Measurements from ENCODE around the gene ATF6B.

ATF6B gene

DNA sequence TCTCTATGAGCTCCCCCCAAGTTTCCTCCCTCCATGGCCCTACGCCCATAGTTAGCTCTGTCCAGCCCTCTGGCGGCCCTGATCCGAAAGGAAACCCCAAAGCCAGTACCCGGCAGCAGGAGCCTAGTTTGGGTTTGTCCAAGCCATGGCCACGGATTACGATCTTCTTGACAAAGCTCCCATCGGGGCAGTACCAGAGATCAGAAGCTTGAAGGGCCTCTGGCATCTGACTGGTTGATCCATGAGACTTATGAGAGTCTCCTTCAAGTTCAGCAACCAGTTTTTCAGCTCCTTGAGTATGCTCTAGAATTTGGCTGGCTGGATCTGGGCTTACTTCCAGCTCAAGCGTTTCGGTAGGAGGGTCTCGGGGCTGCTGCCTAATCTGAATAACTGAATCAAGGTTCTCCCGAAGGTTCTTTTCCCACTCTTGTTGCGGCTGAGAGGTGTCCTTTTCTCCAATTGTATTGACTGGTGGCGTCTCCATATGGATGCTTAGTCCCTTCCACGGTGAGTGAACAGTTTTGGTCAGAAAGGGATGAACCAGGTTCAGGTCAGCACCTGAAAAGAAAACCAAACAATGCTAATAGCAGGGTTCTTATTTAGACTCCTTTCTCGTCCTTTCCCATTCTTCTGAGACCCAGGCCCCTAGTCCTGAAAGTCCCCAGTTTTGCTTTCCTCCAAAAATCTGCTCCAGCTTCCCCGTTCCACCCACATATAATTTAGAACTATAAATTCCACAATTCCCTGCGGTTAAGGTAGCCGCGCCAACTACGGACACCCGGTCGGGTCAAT, 1.4 kb upstream of the ATF6B start:
- DNase-seq, result no peak

GRCh38 chr6:32128751-32129296, 778 bp upstream of the ATF6B start:
- DNase-seq, result no peak

DNA sequence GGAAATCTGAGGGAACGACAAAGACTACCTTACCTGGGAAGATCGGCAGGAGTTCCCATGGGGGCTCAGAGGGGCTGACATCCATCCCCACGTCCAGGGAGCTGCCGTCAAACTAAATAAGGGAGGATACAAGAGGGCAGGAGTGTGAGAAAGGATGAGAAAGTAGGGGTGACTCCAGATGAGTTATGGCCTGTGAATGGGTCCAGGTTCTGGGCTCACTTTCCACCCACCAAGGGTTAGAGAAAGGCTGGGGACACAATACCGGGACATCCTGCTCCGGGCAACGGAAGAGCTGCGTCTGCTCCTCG, 683 bp downstream of the ATF6B start:
- no peak for DNase-seq

DNA sequence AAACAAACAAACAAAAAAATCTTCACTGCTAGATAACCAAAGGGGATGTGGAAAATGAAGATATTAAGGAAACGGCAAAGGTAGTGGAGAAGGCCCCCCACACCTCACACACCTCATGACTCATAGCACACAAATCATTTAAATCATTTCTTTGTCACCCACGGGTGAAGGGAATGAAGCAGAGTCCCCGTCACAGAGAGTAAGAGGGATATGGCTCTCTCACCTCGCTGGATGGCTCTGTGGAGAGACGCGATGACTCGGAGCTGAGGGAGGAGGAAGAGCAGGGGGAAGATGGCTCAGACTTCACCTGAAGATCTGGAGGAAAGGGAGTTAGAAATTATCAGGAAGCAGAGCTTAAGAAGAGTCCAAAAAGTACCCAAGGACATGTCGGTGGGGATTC, 1.2 kb downstream of the ATF6B start:
- DNase-seq, result no peak

DNA sequence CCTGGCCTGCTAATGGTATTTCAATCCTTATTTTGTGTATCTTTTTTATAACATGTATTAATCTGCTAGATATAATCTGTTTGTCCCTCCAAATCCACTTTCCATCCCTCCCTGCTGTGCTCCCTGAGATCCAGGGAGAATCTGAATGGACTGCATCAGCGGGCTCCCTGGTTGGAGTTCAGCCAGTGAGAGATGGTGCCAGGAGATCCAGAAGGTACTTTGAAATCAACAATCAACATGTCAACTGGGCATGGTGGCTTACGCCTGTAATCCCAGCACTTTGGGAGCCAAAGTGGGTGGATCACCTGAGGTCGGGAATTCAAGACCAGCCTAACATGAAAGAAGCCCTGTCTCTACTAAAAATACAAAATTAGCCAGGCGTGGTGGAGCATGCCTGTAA, 4.4 kb downstream of the ATF6B start:
- no peak for DNase-seq

GRCh38 chr6:32120573-32121059, 7.4 kb downstream of the ATF6B start:
- no peak for DNase-seq

DNA sequence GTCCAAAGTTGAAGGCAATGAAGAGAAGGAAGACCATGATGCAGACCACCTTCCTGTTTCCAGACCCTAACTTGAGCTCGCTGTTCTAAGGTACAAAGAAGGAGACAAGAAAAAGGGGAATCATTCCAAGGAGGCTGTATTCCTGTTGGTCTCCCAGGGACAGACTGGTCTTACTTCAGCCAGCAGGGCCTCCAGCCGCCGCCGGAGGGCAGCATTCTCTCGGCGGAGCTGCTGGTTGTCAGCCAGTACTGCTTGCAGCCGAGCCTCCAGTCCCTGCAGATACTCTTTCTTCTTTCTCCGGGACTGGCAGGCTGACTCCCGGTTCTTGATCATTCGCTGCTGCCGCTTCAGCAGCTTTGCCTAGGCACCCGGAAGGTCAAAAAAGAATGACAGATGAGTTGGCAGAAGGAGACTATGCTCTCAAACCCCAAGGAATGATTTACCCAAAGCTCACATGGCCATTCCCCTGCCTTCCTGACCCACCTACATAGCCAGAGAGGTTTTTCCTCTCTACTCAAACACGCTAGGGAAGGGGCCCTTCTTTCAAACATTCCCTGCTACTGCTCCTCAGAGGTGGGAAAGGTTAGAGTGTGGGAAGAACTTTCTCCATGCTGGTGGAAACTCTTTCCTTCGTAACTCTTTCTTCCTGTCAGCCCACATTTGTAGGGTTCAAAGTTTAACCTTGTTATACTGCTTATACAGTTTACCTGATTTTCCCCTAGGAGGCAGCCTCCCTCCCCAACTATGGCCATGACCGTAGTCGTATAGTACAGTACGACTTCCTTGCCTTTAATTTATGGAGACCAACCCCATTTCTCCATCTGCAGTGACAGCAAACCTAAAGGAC, 9.0 kb downstream of the ATF6B start:
- peak; percentile 19 to 70 (median 60) for DNase-seq

DNA sequence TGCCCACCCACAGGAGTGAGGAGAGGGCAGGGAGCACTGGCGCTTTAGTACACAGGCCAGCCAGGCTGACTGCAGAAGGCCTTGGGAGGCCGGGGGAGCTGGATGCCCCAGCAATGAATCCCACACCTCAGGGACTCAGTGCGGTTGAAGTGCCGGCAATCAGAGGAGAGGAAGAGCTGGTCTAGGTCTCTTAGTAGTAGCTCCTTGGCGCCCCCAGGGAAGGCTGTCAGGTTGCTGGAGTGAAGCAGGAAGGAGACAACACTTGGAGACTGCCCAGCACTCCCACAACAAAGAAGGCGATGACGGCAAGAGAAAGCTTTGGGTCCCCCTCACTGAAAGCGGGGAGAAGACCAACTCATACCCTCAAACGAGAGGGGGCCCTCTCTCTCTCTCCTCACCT, 10.6 kb downstream of the ATF6B start:
- DNase-seq, result no peak

DNA sequence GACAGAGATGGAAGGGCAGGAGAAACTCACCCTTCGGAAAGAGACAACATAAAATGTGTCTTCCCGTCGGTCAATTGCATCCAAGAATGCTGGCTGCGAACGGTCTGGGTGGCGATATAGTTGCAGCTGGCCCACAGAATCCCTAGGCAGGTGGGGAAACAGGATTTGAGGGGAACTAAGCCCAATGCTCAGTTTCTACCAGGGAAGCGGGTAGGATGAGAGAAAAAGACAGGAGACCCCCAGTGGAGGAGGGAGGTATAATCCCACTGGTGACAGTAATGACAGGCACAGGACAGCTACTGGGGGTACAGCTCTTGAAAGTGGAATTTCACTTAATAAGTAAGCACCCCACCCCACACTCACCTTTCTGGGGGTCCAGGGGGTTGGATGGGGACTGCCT, 11.4 kb downstream of the ATF6B start:
- no peak for DNase-seq

- no peak for DNase-seq
Measured at GRCh38 chr6:32115623-32116022, 12.4 kb downstream of the ATF6B start.

- DNase-seq, result no peak
Measured at GRCh38 chr6:32114796-32115195, 13.2 kb downstream of the ATF6B start.

GRCh38 chr6:32113386-32114352, 14.4 kb downstream of the ATF6B start:
- DNase-seq, result no peak

GRCh38 chr6:32112431-32112980, 15.5 kb downstream of the ATF6B start:
- DNase-seq, result no peak

DNA sequence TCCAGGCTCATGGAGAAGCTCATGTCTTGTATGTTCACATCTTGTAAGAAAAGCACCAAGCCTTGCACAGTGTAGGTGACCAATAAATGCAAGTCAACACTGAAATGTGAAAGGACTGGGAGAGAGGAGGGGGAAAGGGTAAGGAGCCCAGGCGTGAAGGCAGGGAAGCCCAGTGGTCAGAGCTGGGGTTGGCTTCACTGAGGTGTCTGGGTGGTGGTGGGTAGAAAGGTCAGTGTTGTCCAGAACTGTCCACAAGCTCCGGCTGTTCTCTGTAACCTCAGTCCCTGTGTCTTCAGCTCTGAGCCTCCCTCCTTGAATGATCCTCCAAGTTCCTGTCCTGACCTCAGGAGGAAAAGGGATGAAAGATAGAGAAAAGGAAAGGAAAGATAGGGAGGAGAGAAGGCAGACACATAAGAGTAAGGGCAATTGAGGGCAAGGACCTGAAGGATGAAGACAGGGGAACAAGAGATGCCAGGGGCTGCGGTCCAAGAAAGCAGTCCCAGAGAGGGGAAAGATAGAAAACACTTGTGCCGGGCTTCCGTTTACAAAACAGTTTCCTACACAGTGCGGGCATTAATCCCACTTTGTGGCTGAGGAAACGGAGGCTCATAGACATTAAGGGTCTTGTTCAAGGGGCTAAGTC, 16.5 kb downstream of the ATF6B start:
- DNase-seq, result no peak

- no peak for DNase-seq
Measured at GRCh38 chr6:32110632-32111031, 17.4 kb downstream of the ATF6B start.

DNA sequence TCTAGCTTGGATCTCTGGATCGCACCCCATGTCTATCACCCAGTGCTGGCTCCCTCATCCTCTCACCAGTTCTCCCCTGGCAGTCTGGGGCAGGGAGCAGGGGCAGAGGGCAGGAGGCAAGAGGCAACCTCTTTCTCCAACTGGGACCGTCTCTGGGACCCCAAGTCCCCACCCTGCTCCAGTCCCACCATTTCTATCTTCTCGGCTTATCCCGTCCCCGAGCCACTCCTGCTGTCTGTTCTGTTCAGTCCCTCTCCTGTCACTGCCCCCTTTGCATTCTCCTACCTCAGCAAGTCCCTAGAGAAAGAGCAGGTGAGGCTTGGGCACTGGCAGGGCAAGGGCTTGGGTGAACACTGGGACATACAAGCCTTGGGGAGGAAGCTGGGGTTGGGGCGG, 18.3 kb downstream of the ATF6B start:
- DNase-seq, result no peak

GRCh38 chr6:32109114-32109764, 18.8 kb downstream of the ATF6B start, which contains the start of gene TNXB:
Gene TNXB (minus strand): TSS chr6:32109338. CDS start chr6:32098198, 11,140 bp downstream.
- peak in 1 of 6 experiments; percentile 12 for DNase-seq

DNA sequence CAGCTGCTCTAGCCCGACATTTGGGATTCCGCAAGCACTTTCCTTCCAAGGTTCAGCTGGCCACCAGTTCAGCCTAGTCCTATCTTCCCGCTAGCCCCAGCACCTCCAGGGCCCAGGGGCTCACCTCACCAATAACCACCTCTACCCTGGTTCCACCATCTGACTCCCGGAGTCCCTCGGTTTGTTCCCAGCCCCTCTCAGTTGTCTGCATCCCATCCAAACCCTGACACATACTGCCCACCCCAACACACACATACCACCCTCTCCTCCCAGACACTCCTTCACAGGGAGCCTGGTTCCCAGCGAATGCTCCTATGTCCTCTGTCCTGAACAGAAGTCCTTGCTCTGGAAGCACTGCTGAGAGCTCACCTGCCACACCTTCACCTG, 19.3 kb downstream of the ATF6B start:
- DNase-seq, result no peak

DNA sequence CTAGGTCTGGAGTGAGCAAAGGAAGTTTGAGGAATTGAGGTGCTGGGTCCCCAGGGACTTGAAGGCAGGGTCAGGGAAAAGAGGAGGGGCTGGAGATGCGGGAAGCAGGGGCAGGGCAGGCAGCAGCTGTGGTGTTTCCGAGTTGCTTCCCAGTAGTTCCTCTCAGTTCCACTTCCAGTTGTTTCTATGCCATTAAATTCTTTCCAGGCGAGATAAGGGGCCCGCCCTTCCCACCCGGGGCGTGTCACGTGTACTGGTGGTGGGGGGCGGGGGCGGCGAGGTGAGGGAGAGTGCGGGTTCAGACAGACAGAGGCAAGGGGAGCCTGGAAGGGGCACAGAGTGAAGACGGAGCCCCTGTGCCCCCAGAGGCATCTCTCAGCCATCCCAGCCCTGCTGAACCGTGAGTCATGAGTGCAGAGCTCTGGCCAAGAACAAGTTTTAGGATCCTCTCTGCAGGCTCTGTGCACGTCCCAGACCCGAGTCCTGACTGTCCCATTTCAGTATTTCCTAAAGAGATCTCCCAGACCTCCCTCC, 19.9 kb downstream of the ATF6B start:
- DNase-seq, result no peak

DNA sequence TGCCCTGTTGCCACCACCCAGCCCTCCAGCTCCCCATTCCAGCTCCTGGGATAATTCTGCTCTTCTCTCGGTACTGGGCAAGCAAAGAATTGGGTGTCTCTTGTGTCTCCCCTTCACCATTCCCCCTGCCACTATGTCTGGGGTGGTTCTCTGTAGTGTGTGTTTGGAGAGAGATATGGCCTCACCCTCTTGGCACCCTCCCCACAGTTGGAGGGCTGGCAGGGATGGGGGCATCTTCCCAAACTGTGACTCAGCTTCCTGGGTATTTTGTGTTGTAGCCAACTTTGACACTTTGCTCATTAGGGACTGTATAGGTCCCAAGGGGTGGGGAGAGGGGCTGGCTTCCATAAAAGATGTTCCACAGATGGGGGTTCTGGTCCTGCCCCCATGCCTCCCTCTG, 20.6 kb downstream of the ATF6B start:
- DNase-seq, result no peak

- no peak for DNase-seq
Measured at GRCh38 chr6:32105433-32105832, 22.6 kb downstream of the ATF6B start.

All from stimulated activated naive CD4-positive, alpha-beta T cell (primary cell).